GM23248 (cell line): ENCODE results near the gene ZC4H2. TPM values are rescaled to one million over a fixed set of nuclear protein-coding genes. Genes with fewer than 3 reads are reported as not detected.
"Not testable (repeated sequence)": the region's sequence is repeated elsewhere in the genome, so short reads cannot be mapped to it uniquely, and the experiment has no call there.

Experiments used
- DNase-seq: peaks from one replicate; pipeline ENCODE4 v3.0.0-alpha.2; 2015
- H2AFZ ChIP-seq: fragments of 200-600 bp; sonication (generic); 2 replicates; pipeline ENCODE4 v1.6.1; 2016; ENCODE audit warnings: antibody characterized with exemption
- H3F3A ChIP-seq: fragments of 200-600 bp; sonication (generic); 2 replicates; pipeline ENCODE4 v1.6.1; 2016; ENCODE audit warnings: mild to moderate bottlenecking, antibody characterized with exemption, mixed run types; ENCODE audit not compliant: insufficient read depth
- H3K27ac ChIP-seq: fragments of 200-600 bp; sonication (generic); 2 replicates; pipeline ENCODE4 v1.5.1; 2016; ENCODE audit warnings: mild to moderate bottlenecking
- H3K27me3 ChIP-seq: fragments of 200-600 bp; sonication (generic); replicated peaks from 2 replicates; pipeline ENCODE4 v1.6.1; 2016; ENCODE audit warnings: mild to moderate bottlenecking; ENCODE audit not compliant: insufficient read depth
- H3K36me3 ChIP-seq: fragments of 200-600 bp; sonication (generic); 2 replicates; pipeline ENCODE4 v1.6.1; 2016; ENCODE audit warnings: low read depth, mild to moderate bottlenecking
- H3K4me1 ChIP-seq: fragments of 200-600 bp; sonication (generic); 2 replicates; pipeline ENCODE4 v1.6.1; 2016; ENCODE audit warnings: mild to moderate bottlenecking; ENCODE audit not compliant: insufficient read depth
- H3K4me2 ChIP-seq: fragments of 200-600 bp; sonication (generic); one replicate; pipeline ENCODE4 v1.6.1; 2016; ENCODE audit warnings: mild to moderate bottlenecking; ENCODE audit not compliant: unreplicated experiment
- H3K4me3 ChIP-seq: fragments of 200-600 bp; sonication (generic); 2 replicates; pipeline ENCODE4 v1.5.1; 2016; ENCODE audit warnings: mild to moderate bottlenecking
- H3K79me2 ChIP-seq: fragments of 200-600 bp; sonication (generic); 2 replicates; pipeline ENCODE4 v1.6.1; 2016; ENCODE audit warnings: mild to moderate bottlenecking; ENCODE audit not compliant: insufficient read depth
- H3K9ac ChIP-seq: fragments of 200-600 bp; sonication (generic); 2 replicates; pipeline ENCODE4 v1.6.1; 2016; ENCODE audit warnings: mild to moderate bottlenecking
- H3K9me2 ChIP-seq: fragments of 200-600 bp; sonication (generic); 2 replicates; pipeline ENCODE4 v1.6.1; 2016; ENCODE audit warnings: mixed run types, mild to moderate bottlenecking, moderate library complexity; ENCODE audit not compliant: insufficient read depth
- H3K9me3 ChIP-seq: fragments of 200-600 bp; sonication (generic); one replicate; pipeline ENCODE4 v1.6.1; 2017; ENCODE audit warnings: low read depth
- H4K20me1 ChIP-seq: fragments of 200-600 bp; sonication (generic); 2 replicates; pipeline ENCODE4 v1.6.0; 2016; ENCODE audit not compliant: insufficient read depth
- EZH2 ChIP-seq: fragments of 200-600 bp; sonication (generic); IDR thresholded peaks from 2 replicates; pipeline ENCODE4 v1.6.1; 2018; ENCODE audit warnings: antibody characterized with exemption, mild to moderate bottlenecking; ENCODE audit not compliant: insufficient read depth, poor library complexity, severe bottlenecking
- EZH2phosphoT487 ChIP-seq: fragments of 200-600 bp; sonication (generic); IDR thresholded peaks from 2 replicates; pipeline ENCODE4 v1.6.1; 2018; ENCODE audit warnings: antibody characterized with exemption, moderate library complexity, mild to moderate bottlenecking, low read depth; ENCODE audit not compliant: insufficient read depth
- WGBS, 2 experiments: methylation state at CpG; one replicate each; pipeline ENCODE4 v1.1.6; 2015 to 2017; ENCODE audit warnings: low lambda C conversion rate in 2 of 2, low coverage in 1 of 2; ENCODE audit errors: missing lambda C conversion rate in 2 of 2; 5-methylcytosine and 5-hydroxymethylcytosine counted together
- in situ Hi-C: fragments of 300-500 bp; cut with MboI; formaldehyde crosslinking; loops from 2 replicates; pipeline ENCODE4 v1.15.0; 2020
- polyA plus RNA-seq: library from polyadenylated mRNA; unstranded; fragments of >200 nt; fragmentation: Nextera tagmentation; extraction: Ambion mirVana; gene quantifications from 2 replicates; pipeline ENCODE4 v1.2.1, GENCODE V29; 2016
- total RNA-seq: library from RNA; depleted of rRNA; stranded (reverse); fragments of >200 nt; shearing (Covaris generic); gene quantifications from 2 replicates; pipeline ENCODE4 v1.2.3, GENCODE V29; 2014

Gene ZC4H2
- total and polyA plus RNA-seq, 2 experiments from 2014 or later, result 9.9 to 14.3 TPM

- in situ Hi-C loops, result no loop called here
- Histone ChIP-seq H3K27me3 (no peaks in the 10 kb centered on the region), H3K4me2 (peak overlapping the region; percentile 78), H3K9me2 (no peaks in the 10 kb centered on the region), H3K4me1 (0 out of 2 replicates have a peak, but pooled peaks cover 3% of the 10 kb centered on the region), H3K9ac (peak overlapping the region; percentile 67), H3K27ac (no peak overlapping the region), H2AFZ (peak overlapping the region; percentile 95), H4K20me1 (no peaks in the 10 kb centered on the region), H3K9me3 (no peaks in the 10 kb centered on the region), H3K79me2 (no peaks in the 10 kb centered on the region), H3F3A (no peaks in the 10 kb centered on the region), H3K4me3 (peak overlapping the region; percentile 93), H3K36me3 (no peaks in the 10 kb centered on the region)
- TF ChIP-seq EZH2phosphoT487 (no peak), EZH2 (no peak)
- peak; percentile 62 for DNase-seq
- 0 to 1% methylated on average over 14 to 17 of the region's 24 CpGs for WGBS, 2 experiments
These were observed 759 bp downstream of the ZC4H2 start for GRCh38 chrX:64975491-64975890.

GRCh38 chrX:64925480-64925879 lies 50.8 kb downstream of the ZC4H2 start:
- no peak for TF ChIP-seq EZH2phosphoT487
- DNase-seq, result no peak
- no peaks in the 10 kb centered on the region for H3K9me3 ChIP-seq
- H3K4me1 ChIP-seq, result no peaks in the 10 kb centered on the region
- H3K27me3 ChIP-seq, result no peaks in the 10 kb centered on the region
- no peak overlapping the region for H3K4me3 ChIP-seq
- no peak overlapping the region for H3K27ac ChIP-seq
- H4K20me1 ChIP-seq, result no peaks in the 10 kb centered on the region
- in situ Hi-C loops, result no loop called here
- H3F3A ChIP-seq, result no peaks in the 10 kb centered on the region
- no peaks in the 10 kb centered on the region for H3K36me3 ChIP-seq
- H3K79me2 ChIP-seq, result no peaks in the 10 kb centered on the region
- no peak overlapping the region for H3K9ac ChIP-seq
- no peak overlapping the region for H2AFZ ChIP-seq
- 81 to 89% methylated on average over 1 of the region's 1 CpG for WGBS, 2 experiments
- no peak overlapping the region for H3K4me2 ChIP-seq
- H3K9me2 ChIP-seq, result no peaks in the 10 kb centered on the region

- Histone ChIP-seq H3K27ac (no peak overlapping the region), H2AFZ (no peak overlapping the region), H3K4me2 (no peak overlapping the region), H3K4me1 (no peaks in the 10 kb centered on the region), H3F3A (no peaks in the 10 kb centered on the region), H4K20me1 (no peaks in the 10 kb centered on the region), H3K4me3 (no peak overlapping the region), H3K9me2 (no peaks in the 10 kb centered on the region), H3K9me3 (no peaks in the 10 kb centered on the region), H3K36me3 (no peaks in the 10 kb centered on the region), H3K27me3 (no peaks in the 10 kb centered on the region), H3K9ac (no peak overlapping the region), H3K79me2 (no peaks in the 10 kb centered on the region)
- 83 to 100% methylated on average over 2 to 3 of the region's 5 CpGs for WGBS, 2 experiments
- no peak for DNase-seq
- in situ Hi-C loops, result no loop called here
- TF ChIP-seq EZH2phosphoT487 (no peak), EZH2 (no peak)
These were observed 68.1 kb downstream of the ZC4H2 start for GRCh38 chrX:64908121-64908520.

- Histone ChIP-seq H3K9ac (no peak overlapping the region), H3K9me2 (no peaks in the 10 kb centered on the region), H4K20me1 (no peaks in the 10 kb centered on the region), H3K4me2 (no peak overlapping the region), H3K27me3 (no peaks in the 10 kb centered on the region), H3K79me2 (no peaks in the 10 kb centered on the region), H3K36me3 (no peaks in the 10 kb centered on the region), H3K9me3 (no peaks in the 10 kb centered on the region), H3K27ac (no peak overlapping the region), H3K4me3 (no peak overlapping the region), H3F3A (no peaks in the 10 kb centered on the region), H3K4me1 (no peaks in the 10 kb centered on the region), H2AFZ (no peak overlapping the region)
- peak; percentile 46 for DNase-seq
- no peak for TF ChIP-seq EZH2
- TF ChIP-seq EZH2phosphoT487, result no peak
- 65 to 73% methylated on average over 5 to 10 of the region's 10 CpGs for WGBS, 2 experiments
- in situ Hi-C loops, result no loop called here
These were observed 81.7 kb downstream of the ZC4H2 start for GRCh38 chrX:64894454-64895038.

GRCh38 chrX:64885850-64886249 lies 90.4 kb downstream of the ZC4H2 start:
- Histone ChIP-seq H3K36me3 (no peaks in the 10 kb centered on the region), H3K9ac (no peak overlapping the region), H3F3A (no peaks in the 10 kb centered on the region), H3K4me3 (no peak overlapping the region), H4K20me1 (no peaks in the 10 kb centered on the region), H3K27ac (no peak overlapping the region), H3K9me2 (no peaks in the 10 kb centered on the region), H3K4me2 (no peak overlapping the region), H3K79me2 (no peaks in the 10 kb centered on the region), H3K4me1 (no peaks in the 10 kb centered on the region), H3K9me3 (no peaks in the 10 kb centered on the region), H2AFZ (no peak overlapping the region), H3K27me3 (no peaks in the 10 kb centered on the region)
- TF ChIP-seq EZH2, result no peak
- peak; percentile 7 for DNase-seq
- in situ Hi-C loops, result no loop called here

GRCh38 chrX:64878709-64879108 lies 97.5 kb downstream of the ZC4H2 start:
- H3K4me2 ChIP-seq, H3F3A ChIP-seq, H3K79me2 ChIP-seq, DNase-seq, H4K20me1 ChIP-seq, H3K4me1 ChIP-seq, H3K9me3 ChIP-seq, H3K27me3 ChIP-seq, H3K36me3 ChIP-seq, H2AFZ ChIP-seq, H3K9ac ChIP-seq, in situ Hi-C loops, H3K9me2 ChIP-seq, H3K27ac ChIP-seq, H3K4me3 ChIP-seq: not testable (repeated sequence)
- WGBS, 2 experiments, result 51 to 54% methylated on average over 8 to 12 of the region's 12 CpGs
